Endothelial cell (in vitro differentiated cells): ENCODE measurements around the gene HINFP. TPM values are rescaled to one million over a fixed set of nuclear protein-coding genes. Genes with fewer than 3 reads are reported as not detected.

Experiments
- DNase-seq: peaks from one replicate; pipeline ENCODE4 v3.0.0; 2021; ENCODE audit warnings: low spot score
- H3K27ac Mint-ChIP-seq: one replicate; pipeline ENCODE4 v1.8.0; 2021; ENCODE audit warnings: mixed read lengths, inconsistent platforms; ENCODE audit not compliant: unreplicated experiment
- H3K27me3 Mint-ChIP-seq: one replicate; pipeline ENCODE4 v1.8.0; 2021; ENCODE audit warnings: mild to moderate bottlenecking, moderate library complexity, mixed read lengths, inconsistent platforms; ENCODE audit not compliant: unreplicated experiment
- H3K36me3 Mint-ChIP-seq: one replicate; pipeline ENCODE4 v1.8.0; 2021; ENCODE audit warnings: mild to moderate bottlenecking, low read depth, mixed read lengths, inconsistent platforms; ENCODE audit not compliant: unreplicated experiment
- H3K4me1 Mint-ChIP-seq: one replicate; pipeline ENCODE4 v1.8.0; 2021; ENCODE audit warnings: mild to moderate bottlenecking, mixed read lengths, inconsistent platforms; ENCODE audit not compliant: unreplicated experiment
- H3K4me3 Mint-ChIP-seq: one replicate; pipeline ENCODE4 v1.8.0; 2021; ENCODE audit warnings: mild to moderate bottlenecking, mixed read lengths, inconsistent platforms; ENCODE audit not compliant: unreplicated experiment
- H3K9me3 Mint-ChIP-seq: one replicate; pipeline ENCODE4 v1.8.0; 2021; ENCODE audit warnings: mixed read lengths, inconsistent platforms; ENCODE audit not compliant: unreplicated experiment
- CTCF ChIP-seq: fragments of 200-600 bp; sonication (generic); IDR thresholded peaks from one replicate; pipeline ENCODE4 v1.5.0; 2021; ENCODE audit warnings: antibody characterized with exemption; ENCODE audit not compliant: unreplicated experiment
- total RNA-seq: library from RNA; stranded (reverse); fragmentation: NEBNext Ultra II Directional; extraction: Animal tissue kit (Norgen Biotek cat#: 25700); gene quantifications from one replicate; pipeline ENCODE4 v1.2.1, GENCODE V29; 2021; ENCODE audit not compliant: unreplicated experiment

HINFP gene
- total RNA-seq, 1 donor from 2014 or later: 33.6 TPM

- peaks cover 30% of the 10 kb centered on the region for H3K36me3 Mint-ChIP-seq
- peaks cover 6% of the 10 kb centered on the region for H3K27me3 Mint-ChIP-seq
- H3K4me1 Mint-ChIP-seq: peaks cover 5% of the 10 kb centered on the region
- peak within 1 kb of the TSS; percentile 90 for H3K27ac Mint-ChIP-seq
- DNase-seq: peak; percentile 85
- no peak for TF ChIP-seq CTCF
- peak within 1 kb of the TSS; percentile 96 for H3K4me3 Mint-ChIP-seq
- H3K9me3 Mint-ChIP-seq: no peaks in the 10 kb centered on the region
Observed at GRCh38 chr11:119084663-119085436, 36.5 kb upstream of the HINFP start, which contains the start of gene HMBS. Gene HMBS, plus strand, starts transcription at chr11:119084881. Its CDS starts 153 bp downstream, at chr11:119085034.

GRCh38 chr11:119085437-119085847, 35.9 kb upstream of the HINFP start:
- Mint-ChIP-seq H3K27ac (peak overlapping the region; percentile 90), H3K4me3 (peak overlapping the region; percentile 96), H3K36me3 (peaks cover 27% of the 10 kb centered on the region), H3K27me3 (peaks cover 6% of the 10 kb centered on the region), H3K9me3 (no peaks in the 10 kb centered on the region), H3K4me1 (peaks cover 5% of the 10 kb centered on the region)
- TF ChIP-seq CTCF: no peak
- DNase-seq: no peak

- H3K9me3 Mint-ChIP-seq: no peaks in the 10 kb centered on the region
- no peak overlapping the region for H3K27ac Mint-ChIP-seq
- H3K4me1 Mint-ChIP-seq: peaks cover 5% of the 10 kb centered on the region
- H3K27me3 Mint-ChIP-seq: peaks cover 4% of the 10 kb centered on the region
- no peak overlapping the region for H3K4me3 Mint-ChIP-seq
- DNase-seq: no peak
- peaks cover 10% of the 10 kb centered on the region for H3K36me3 Mint-ChIP-seq
- TF ChIP-seq CTCF: no peak
Observed at GRCh38 chr11:119087123-119087522, 34.3 kb upstream of the HINFP start.

- Mint-ChIP-seq H3K27ac (no peak overlapping the region), H3K4me3 (no peak overlapping the region), H3K36me3 (peaks cover 6% of the 10 kb centered on the region), H3K4me1 (peaks cover 11% of the 10 kb centered on the region), H3K9me3 (no peaks in the 10 kb centered on the region), H3K27me3 (peaks cover 4% of the 10 kb centered on the region)
- TF ChIP-seq CTCF: no peak
- DNase-seq: no peak
Observed at GRCh38 chr11:119087747-119088241, 33.6 kb upstream of the HINFP start.

GRCh38 chr11:119088406-119088805, 33.0 kb upstream of the HINFP start:
- DNase-seq: no peak
- Mint-ChIP-seq H3K27me3 (peaks cover 6% of the 10 kb centered on the region), H3K9me3 (no peaks in the 10 kb centered on the region), H3K4me1 (peaks cover 14% of the 10 kb centered on the region), H3K36me3 (peaks cover 8% of the 10 kb centered on the region), H3K4me3 (no peak overlapping the region), H3K27ac (no peak overlapping the region)
- TF ChIP-seq CTCF: no peak
